M059J (cell line): ENCODE results near the gene STX10. TPM values are rescaled to one million over a fixed set of nuclear protein-coding genes. Genes with fewer than 3 reads are reported as not detected.
"Not testable (repeated sequence)": the region's sequence is repeated elsewhere in the genome, so short reads cannot be mapped to it uniquely, and the experiment has no call there.

Source experiments
- DNase-seq: peaks from one replicate; pipeline ENCODE4 v3.0.0-alpha.2; 2012; ENCODE audit warnings: low read depth
- total RNA-seq: library from RNA; depleted of rRNA; stranded (reverse); fragments of >200 nt; shearing (Covaris generic); gene quantifications from 2 replicates; pipeline ENCODE4 v1.2.3, GENCODE V29; 2014

Gene STX10
- total RNA-seq, 1 experiment from 2014 or later = 122 TPM

GRCh38 chr19:13164343-13165161 is 14.4 kb upstream of the STX10 start:
- DNase-seq = peak; percentile 89

GRCh38 chr19:13163609-13164342 is 13.6 kb upstream of the STX10 start:
- DNase-seq = peak; percentile 97

- DNase-seq = peak; percentile 99
Observed at GRCh38 chr19:13162724-13163608, 12.8 kb upstream of the STX10 start.

- DNase-seq = peak; percentile 79
Observed at GRCh38 chr19:13160557-13160956, 10.4 kb upstream of the STX10 start.

- DNase-seq = no peak
Observed at GRCh38 chr19:13159713-13160112, 9.5 kb upstream of the STX10 start.

- peak; percentile 75 for DNase-seq
Observed at GRCh38 chr19:13155472-13156359, 5.5 kb upstream of the STX10 start.

GRCh38 chr19:13154911-13155471 is 4.8 kb upstream of the STX10 start:
- DNase-seq = no peak

GRCh38 chr19:13154241-13154778 is 4.1 kb upstream of the STX10 start:
- peak; percentile 84 for DNase-seq

- peak; percentile 49 for DNase-seq
Observed at GRCh38 chr19:13153569-13154240, 3.5 kb upstream of the STX10 start.

- DNase-seq = peak; percentile 95
Observed at GRCh38 chr19:13152974-13153568, 2.9 kb upstream of the STX10 start.

- no peak for DNase-seq
Observed at GRCh38 chr19:13152356-13152973, 2.3 kb upstream of the STX10 start.

- peak; percentile 97 for DNase-seq
Observed at GRCh38 chr19:13151605-13152355, 1.6 kb upstream of the STX10 start.

- DNase-seq = no peak
Observed at GRCh38 chr19:13150931-13151604, 893 bp upstream of the STX10 start.

- DNase-seq = peak; percentile 60
Observed at GRCh38 chr19:13149628-13150186, 468 bp downstream of the STX10 start.

GRCh38 chr19:13149173-13149627 is 975 bp downstream of the STX10 start:
- DNase-seq = not testable (repeated sequence)

- no peak for DNase-seq
Observed at GRCh38 chr19:13146763-13147563, 3.2 kb downstream of the STX10 start.
